H1 (cell line): ENCODE data around the gene ZXDC.

ENCODE experiments used
- BRCA1 ChIP-seq: IDR thresholded peaks from 2 replicates; pipeline ENCODE4 v1.6.1; 2012; ENCODE audit warnings: low read depth, low read length, improper control_type of control experiment
- CREB1 ChIP-seq: IDR thresholded peaks from 2 replicates; pipeline ENCODE4 v1.6.1; 2012; ENCODE audit warnings: inconsistent platforms
- CTBP2 ChIP-seq: IDR thresholded peaks from 2 replicates; pipeline ENCODE4 v1.7.0; 2011; ENCODE audit warnings: borderline replicate concordance, mild to moderate bottlenecking, moderate library complexity, mixed read lengths, low read length; ENCODE audit not compliant: insufficient read depth, insufficient read length
- EP300 ChIP-seq, 2 experiments: IDR thresholded peaks; 1 replicate in 1 of 2; 2 replicates in 1 of 2; pipeline ENCODE4 v1.6.1; 2011 to 2012; ENCODE audit warnings: low read depth in 2 of 2, low read length in 2 of 2, mild to moderate bottlenecking in 2 of 2, borderline replicate concordance in 1 of 2, inconsistent platforms in 1 of 2, moderate library complexity in 1 of 2
- EZH2 ChIP-seq: fragments of 200-600 bp; sonication (generic); IDR thresholded peaks from 2 replicates; pipeline ENCODE4 v1.7.1; 2012; ENCODE audit warnings: low read depth, mild to moderate bottlenecking, moderate library complexity, low read length, inconsistent platforms; ENCODE audit not compliant: severe bottlenecking
- POLR2A ChIP-seq, 2 experiments: IDR thresholded peaks; 1 replicate in 1 of 2; 2 replicates in 1 of 2; pipeline ENCODE4 v1.6.1; 2011; ENCODE audit warnings: low read depth in 2 of 2, low read length in 2 of 2, mild to moderate bottlenecking in 2 of 2; ENCODE audit errors: control extremely low read depth in 1 of 2
- SIN3A ChIP-seq, 2 experiments: IDR thresholded peaks in 1 of 2; conservative IDR thresholded peaks in 1 of 2; 2 replicates each; pipeline ENCODE4 v1.6.1; 2011 to 2012; ENCODE audit warnings: low read length in 2 of 2, improper control_type of control experiment in 1 of 2, low read depth in 1 of 2, mild to moderate bottlenecking in 1 of 2
- TAF1 ChIP-seq: IDR thresholded peaks from 2 replicates; pipeline ENCODE4 v1.6.1; 2011; ENCODE audit warnings: mild to moderate bottlenecking, low read depth, low read length
- TF ChIP-seq, protein P1 (sequence below): IDR thresholded peaks from 2 replicates; pipeline ENCODE4 v1.6.1; 2011; ENCODE audit warnings: low read depth, mild to moderate bottlenecking, low read length; ENCODE audit not compliant: insufficient read depth
- TF ChIP-seq, protein P2 (sequence below), 3 experiments: IDR thresholded peaks; 1 replicate in 2 of 3; 2 replicates in 1 of 3; pipeline versions ENCODE4 v1.5.1 to v1.6.1; 2011; ENCODE audit warnings: low read length in 3 of 3, mild to moderate bottlenecking in 3 of 3, inconsistent platforms in 2 of 3, low read depth in 1 of 3, moderate library complexity in 1 of 3; ENCODE audit not compliant: insufficient read depth in 1 of 3; ENCODE audit errors: control extremely low read depth in 1 of 3

DNA sequence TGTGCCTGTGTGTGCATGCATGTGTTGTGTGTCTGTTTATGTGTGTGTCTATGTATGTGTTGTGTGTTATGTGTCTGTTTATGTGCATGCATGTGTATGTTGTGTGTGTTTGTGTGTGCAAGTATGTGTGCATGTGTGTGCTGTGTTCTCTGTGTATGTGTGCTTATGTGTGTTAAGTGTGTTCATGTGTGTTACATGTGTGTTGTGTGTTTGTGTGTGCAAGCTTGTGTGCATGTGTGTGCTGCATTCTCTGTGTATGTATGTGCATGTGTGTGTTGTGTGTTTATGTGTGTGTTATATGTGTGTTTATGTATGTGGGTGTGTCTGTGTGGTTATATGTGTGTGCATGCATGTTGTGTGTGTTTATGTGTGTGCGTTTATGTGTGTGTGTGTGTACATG is 27.0 kb upstream of the ZXDC start:
- TF ChIP-seq CTBP2, result no peak
- TF ChIP-seq, protein P1, sequence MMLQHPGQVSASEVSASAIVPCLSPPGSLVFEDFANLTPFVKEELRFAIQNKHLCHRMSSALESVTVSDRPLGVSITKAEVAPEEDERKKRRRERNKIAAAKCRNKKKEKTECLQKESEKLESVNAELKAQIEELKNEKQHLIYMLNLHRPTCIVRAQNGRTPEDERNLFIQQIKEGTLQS, result no peak
- TF ChIP-seq, protein P2, sequence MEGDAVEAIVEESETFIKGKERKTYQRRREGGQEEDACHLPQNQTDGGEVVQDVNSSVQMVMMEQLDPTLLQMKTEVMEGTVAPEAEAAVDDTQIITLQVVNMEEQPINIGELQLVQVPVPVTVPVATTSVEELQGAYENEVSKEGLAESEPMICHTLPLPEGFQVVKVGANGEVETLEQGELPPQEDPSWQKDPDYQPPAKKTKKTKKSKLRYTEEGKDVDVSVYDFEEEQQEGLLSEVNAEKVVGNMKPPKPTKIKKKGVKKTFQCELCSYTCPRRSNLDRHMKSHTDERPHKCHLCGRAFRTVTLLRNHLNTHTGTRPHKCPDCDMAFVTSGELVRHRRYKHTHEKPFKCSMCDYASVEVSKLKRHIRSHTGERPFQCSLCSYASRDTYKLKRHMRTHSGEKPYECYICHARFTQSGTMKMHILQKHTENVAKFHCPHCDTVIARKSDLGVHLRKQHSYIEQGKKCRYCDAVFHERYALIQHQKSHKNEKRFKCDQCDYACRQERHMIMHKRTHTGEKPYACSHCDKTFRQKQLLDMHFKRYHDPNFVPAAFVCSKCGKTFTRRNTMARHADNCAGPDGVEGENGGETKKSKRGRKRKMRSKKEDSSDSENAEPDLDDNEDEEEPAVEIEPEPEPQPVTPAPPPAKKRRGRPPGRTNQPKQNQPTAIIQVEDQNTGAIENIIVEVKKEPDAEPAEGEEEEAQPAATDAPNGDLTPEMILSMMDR (IDR thresholded peaks at IDR 0.05; ENCODE audit: control extremely low read depth in 1 of 3, insufficient read depth in 1 of 3, low read depth in 1 of 3, low read length in 3 of 3), result no peak
- no peak for TF ChIP-seq TAF1
- TF ChIP-seq EP300 (IDR thresholded peaks at IDR 0.05; ENCODE audit: borderline replicate concordance in 1 of 2, low read depth in 2 of 2, low read length in 2 of 2), result no peak
- no peak for TF ChIP-seq CREB1
- no peak for TF ChIP-seq EZH2
- no peak for TF ChIP-seq POLR2A (IDR thresholded peaks at IDR 0.05; ENCODE audit: control extremely low read depth in 1 of 2, low read depth in 2 of 2, low read length in 2 of 2)
- TF ChIP-seq BRCA1, result no peak
- TF ChIP-seq SIN3A (conservative IDR thresholded peaks at IDR 0.05 in 1 of 2, IDR thresholded peaks at IDR 0.05 in 1 of 2; ENCODE audit: low read depth in 1 of 2, low read length in 2 of 2), result no peak
